Measurements from ENCODE around the gene MXD1.

- TF ChIP-seq CTCF (IDR thresholded peaks at IDR 0.05) (no peak), POLR2A (IDR thresholded peaks at IDR 0.05) (no peak), POLR2AphosphoS5 (IDR thresholded peaks at IDR 0.05) (no peak)
Observed at GRCh38 chr2:69888451-69888850, 26.5 kb upstream of the MXD1 start.

Measured in sigmoid colon (tissue), 4 donors.